ENCODE data around the gene QRFP.

Gene QRFP

GRCh38 chr9:130921300-130921988, 24.8 kb upstream of the QRFP start:
- no peaks in the 10 kb centered on the region for H3K36me3 ChIP-seq (replicated peaks; ENCODE audit: insufficient read depth, low read length)
- no peaks in the 10 kb centered on the region for H3K9me2 ChIP-seq (replicated peaks; ENCODE audit: insufficient read depth, low read length)
- TF ChIP-seq CTCF (IDR thresholded peaks at IDR 0.05; ENCODE audit: low read length): no peak
- no peak for TF ChIP-seq EZH2 (optimal IDR thresholded peaks at IDR 0.05; ENCODE audit: low read depth, low read length)
- TF ChIP-seq EZH2phosphoT487 (IDR thresholded peaks at IDR 0.05; ENCODE audit: low read length): no peak
- H3K9ac ChIP-seq (ENCODE audit: low read length): no peak overlapping the region
- no peak overlapping the region for H3K27ac ChIP-seq (ENCODE audit: low read length)
- no peak overlapping the region for H3K4me2 ChIP-seq (ENCODE audit: low read depth, low read length)
- H3K4me3 ChIP-seq (ENCODE audit: low read length): no peak overlapping the region
- no peaks in the 10 kb centered on the region for H3K9me3 ChIP-seq (replicated peaks; ENCODE audit: insufficient read depth, low read length)
- no peak overlapping the region for H2AFZ ChIP-seq (ENCODE audit: low read length)
- no peaks in the 10 kb centered on the region for H3K79me2 ChIP-seq (ENCODE audit: low read length)
- H3F3A ChIP-seq (ENCODE audit: insufficient read depth, low read length): no peaks in the 10 kb centered on the region
- DNase-seq: no peak
- H3K27me3 ChIP-seq (replicated peaks; ENCODE audit: insufficient read depth, low read length): peaks cover 100% of the 10 kb centered on the region
- H4K20me1 ChIP-seq (ENCODE audit: insufficient read depth, low read length): no peaks in the 10 kb centered on the region
- H3K4me1 ChIP-seq (ENCODE audit: low read length): no peaks in the 10 kb centered on the region

GRCh38 chr9:130920762-130921299, 24.2 kb upstream of the QRFP start:
- no peaks in the 10 kb centered on the region for H3K4me1 ChIP-seq (ENCODE audit: low read length)
- H3K36me3 ChIP-seq (replicated peaks; ENCODE audit: insufficient read depth, low read length): no peaks in the 10 kb centered on the region
- TF ChIP-seq EZH2phosphoT487 (IDR thresholded peaks at IDR 0.05; ENCODE audit: low read length): no peak
- no peak for TF ChIP-seq CTCF (IDR thresholded peaks at IDR 0.05; ENCODE audit: low read length)
- no peak for TF ChIP-seq EZH2 (optimal IDR thresholded peaks at IDR 0.05; ENCODE audit: low read depth, low read length)
- no peak overlapping the region for H2AFZ ChIP-seq (ENCODE audit: low read length)
- no peak for DNase-seq
- no peaks in the 10 kb centered on the region for H4K20me1 ChIP-seq (ENCODE audit: insufficient read depth, low read length)
- H3K4me3 ChIP-seq (ENCODE audit: low read length): no peak overlapping the region
- H3K9me3 ChIP-seq (replicated peaks; ENCODE audit: insufficient read depth, low read length): no peaks in the 10 kb centered on the region
- no peak overlapping the region for H3K27ac ChIP-seq (ENCODE audit: low read length)
- H3K9ac ChIP-seq (ENCODE audit: low read length): no peak overlapping the region
- H3F3A ChIP-seq (ENCODE audit: insufficient read depth, low read length): no peaks in the 10 kb centered on the region
- H3K4me2 ChIP-seq (ENCODE audit: low read depth, low read length): no peak overlapping the region
- no peaks in the 10 kb centered on the region for H3K9me2 ChIP-seq (replicated peaks; ENCODE audit: insufficient read depth, low read length)
- H3K79me2 ChIP-seq (ENCODE audit: low read length): no peaks in the 10 kb centered on the region
- H3K27me3 ChIP-seq (replicated peaks; ENCODE audit: insufficient read depth, low read length): peaks cover 100% of the 10 kb centered on the region

GRCh38 chr9:130920233-130920632, 23.6 kb upstream of the QRFP start:
- H3K9ac ChIP-seq (ENCODE audit: low read length): no peak overlapping the region
- no peak overlapping the region for H3K4me2 ChIP-seq (ENCODE audit: low read depth, low read length)
- no peak overlapping the region for H3K4me3 ChIP-seq (ENCODE audit: low read length)
- H3K27me3 ChIP-seq (replicated peaks; ENCODE audit: insufficient read depth, low read length): peaks cover 100% of the 10 kb centered on the region
- H3K9me2 ChIP-seq (replicated peaks; ENCODE audit: insufficient read depth, low read length): no peaks in the 10 kb centered on the region
- no peaks in the 10 kb centered on the region for H3F3A ChIP-seq (ENCODE audit: insufficient read depth, low read length)
- TF ChIP-seq EZH2 (optimal IDR thresholded peaks at IDR 0.05; ENCODE audit: low read depth, low read length) (no peak), CTCF (IDR thresholded peaks at IDR 0.05; ENCODE audit: low read length) (no peak)
- H3K27ac ChIP-seq (ENCODE audit: low read length): no peak overlapping the region
- no peaks in the 10 kb centered on the region for H4K20me1 ChIP-seq (ENCODE audit: insufficient read depth, low read length)
- H2AFZ ChIP-seq (ENCODE audit: low read length): no peak overlapping the region
- no peak for DNase-seq
- no peaks in the 10 kb centered on the region for H3K36me3 ChIP-seq (replicated peaks; ENCODE audit: insufficient read depth, low read length)
- H3K79me2 ChIP-seq (ENCODE audit: low read length): no peaks in the 10 kb centered on the region
- H3K9me3 ChIP-seq (replicated peaks; ENCODE audit: insufficient read depth, low read length): no peaks in the 10 kb centered on the region
- no peaks in the 10 kb centered on the region for H3K4me1 ChIP-seq (ENCODE audit: low read length)
